Endothelial cell (in vitro differentiated cells): Measurements from ENCODE around the gene NBPF3. TPM values are rescaled to one million over a fixed set of nuclear protein-coding genes. Genes with fewer than 3 reads are reported as not detected.
"Not testable (repeated sequence)": the region's sequence is repeated elsewhere in the genome, so short reads cannot be mapped to it uniquely, and the experiment has no call there.

Experiments
- DNase-seq: peaks from one replicate; pipeline ENCODE4 v3.0.0; 2021; ENCODE audit warnings: low spot score
- H3K27ac Mint-ChIP-seq: one replicate; pipeline ENCODE4 v1.8.0; 2021; ENCODE audit warnings: mixed read lengths, inconsistent platforms; ENCODE audit not compliant: unreplicated experiment
- H3K27me3 Mint-ChIP-seq: one replicate; pipeline ENCODE4 v1.8.0; 2021; ENCODE audit warnings: mild to moderate bottlenecking, moderate library complexity, mixed read lengths, inconsistent platforms; ENCODE audit not compliant: unreplicated experiment
- H3K36me3 Mint-ChIP-seq: one replicate; pipeline ENCODE4 v1.8.0; 2021; ENCODE audit warnings: mild to moderate bottlenecking, low read depth, mixed read lengths, inconsistent platforms; ENCODE audit not compliant: unreplicated experiment
- H3K4me1 Mint-ChIP-seq: one replicate; pipeline ENCODE4 v1.8.0; 2021; ENCODE audit warnings: mild to moderate bottlenecking, mixed read lengths, inconsistent platforms; ENCODE audit not compliant: unreplicated experiment
- H3K4me3 Mint-ChIP-seq: one replicate; pipeline ENCODE4 v1.8.0; 2021; ENCODE audit warnings: mild to moderate bottlenecking, mixed read lengths, inconsistent platforms; ENCODE audit not compliant: unreplicated experiment
- H3K9me3 Mint-ChIP-seq: one replicate; pipeline ENCODE4 v1.8.0; 2021; ENCODE audit warnings: mixed read lengths, inconsistent platforms; ENCODE audit not compliant: unreplicated experiment
- CTCF ChIP-seq: fragments of 200-600 bp; sonication (generic); IDR thresholded peaks from one replicate; pipeline ENCODE4 v1.5.0; 2021; ENCODE audit warnings: antibody characterized with exemption; ENCODE audit not compliant: unreplicated experiment
- total RNA-seq: library from RNA; stranded (reverse); fragmentation: NEBNext Ultra II Directional; extraction: Animal tissue kit (Norgen Biotek cat#: 25700); gene quantifications from one replicate; pipeline ENCODE4 v1.2.1, GENCODE V29; 2021; ENCODE audit not compliant: unreplicated experiment

Gene NBPF3
- total RNA-seq, 1 donor from 2014 or later, result 11.1 TPM

- DNase-seq, result no peak
- no peak for TF ChIP-seq CTCF
- Mint-ChIP-seq H3K36me3 (peaks cover 4% of the 10 kb centered on the region), H3K27ac (no peak overlapping the region), H3K4me3 (peak overlapping the region; percentile 94), H3K27me3 (peaks cover 3% of the 10 kb centered on the region), H3K4me1 (peaks cover 8% of the 10 kb centered on the region), H3K9me3 (no peaks in the 10 kb centered on the region)
These were observed 604 bp upstream of the NBPF3 start for GRCh38 chr1:21439345-21439720.

GRCh38 chr1:21440630-21441125 is 741 bp downstream of the NBPF3 start:
- not testable (repeated sequence) for H3K36me3 Mint-ChIP-seq, H3K9me3 Mint-ChIP-seq, DNase-seq, H3K27ac Mint-ChIP-seq, H3K27me3 Mint-ChIP-seq, H3K4me1 Mint-ChIP-seq
- peak overlapping the region; percentile 91 for H3K4me3 Mint-ChIP-seq

GRCh38 chr1:21446647-21447046 is 6.7 kb downstream of the NBPF3 start:
- not testable (repeated sequence) for H3K36me3 Mint-ChIP-seq, H3K4me1 Mint-ChIP-seq, DNase-seq, H3K4me3 Mint-ChIP-seq, H3K27ac Mint-ChIP-seq, H3K27me3 Mint-ChIP-seq, H3K9me3 Mint-ChIP-seq

- Mint-ChIP-seq H3K4me1 (no peaks in the 10 kb centered on the region), H3K27ac (no peak overlapping the region), H3K27me3 (no peaks in the 10 kb centered on the region), H3K9me3 (no peaks in the 10 kb centered on the region), H3K36me3 (peaks cover 9% of the 10 kb centered on the region), H3K4me3 (no peak overlapping the region)
- no peak for TF ChIP-seq CTCF
- no peak for DNase-seq
These were observed 7.4 kb downstream of the NBPF3 start for GRCh38 chr1:21447311-21447710.

- H3K36me3 Mint-ChIP-seq, result peaks cover 9% of the 10 kb centered on the region
- TF ChIP-seq CTCF, result no peak
- H3K27ac Mint-ChIP-seq, result no peak overlapping the region
- no peaks in the 10 kb centered on the region for H3K9me3 Mint-ChIP-seq
- H3K27me3 Mint-ChIP-seq, result no peaks in the 10 kb centered on the region
- H3K4me3 Mint-ChIP-seq, result no peak overlapping the region
- no peak for DNase-seq
- H3K4me1 Mint-ChIP-seq, result peaks cover 6% of the 10 kb centered on the region
These were observed 10.0 kb downstream of the NBPF3 start for GRCh38 chr1:21449906-21450305.

- DNase-seq, result no peak
These were observed 11.3 kb downstream of the NBPF3 start for GRCh38 chr1:21451212-21451611.

More at GRCh38 chr1:21451212-21451611, 11.3 kb downstream of the NBPF3 start:
- Mint-ChIP-seq H3K36me3 (peaks cover 3% of the 10 kb centered on the region), H3K4me1 (peaks cover 6% of the 10 kb centered on the region), H3K9me3 (no peaks in the 10 kb centered on the region), H3K27ac (no peak overlapping the region), H3K4me3 (no peak overlapping the region), H3K27me3 (no peaks in the 10 kb centered on the region)
- TF ChIP-seq CTCF, result no peak
